Psoas muscle (tissue), 8 donors: ENCODE measurements around the gene STK36. TPM values are rescaled to one million over a fixed set of nuclear protein-coding genes. Genes with fewer than 3 reads are reported as not detected.

Source experiments
- ATAC-seq, 4 donors: fragments of 200-7000 bp; cut with Tn5 transposase; one replicate each; pipeline ENCODE4 v1.9.1; 2020; ENCODE audit warnings: moderate library complexity in 3 of 4, mild to moderate bottlenecking in 2 of 4
- DNase-seq, 2 donors: peaks; one replicate each; pipeline ENCODE4 v3.0.0-alpha.2; 2020
- H3K27ac ChIP-seq: fragments of 200-600 bp; one replicate; pipeline ENCODE4 v1.8.0; 2022
- H3K27me3 ChIP-seq, 3 donors: fragments of 200-600 bp in 1 of 3; one replicate each; pipeline versions ENCODE4 v1.6.1 to v1.8.0; 2013 to 2022; ENCODE audit warnings: low read length in 2 of 3, mild to moderate bottlenecking in 2 of 3, moderate library complexity in 1 of 3; ENCODE audit not compliant: insufficient read depth in 3 of 3
- H3K36me3 ChIP-seq, 2 donors: fragments of 200-600 bp in 1 of 2; one replicate each; pipeline versions ENCODE4 v1.6.1 to v1.8.0; 2013 to 2022; ENCODE audit warnings: low read depth in 1 of 2, mild to moderate bottlenecking in 1 of 2, moderate library complexity in 1 of 2; ENCODE audit not compliant: insufficient read depth in 1 of 2
- H3K4me1 ChIP-seq: fragments of 200-600 bp; one replicate; pipeline ENCODE4 v1.8.0; 2022
- H3K4me3 ChIP-seq: fragments of 200-600 bp; one replicate; pipeline ENCODE4 v1.8.0; 2022; ENCODE audit warnings: mild to moderate bottlenecking
- H3K9me3 ChIP-seq: fragments of 200-600 bp; one replicate; pipeline ENCODE4 v1.8.0; 2022
- CTCF ChIP-seq: fragments of 200-600 bp; IDR thresholded peaks from one replicate; pipeline ENCODE4 v1.8.0; 2022; ENCODE audit warnings: antibody characterized with exemption
- WGBS, 3 donors: extraction: QIAGEN DNeasy Blood & Tissue Kit; methylation state at CpG; one replicate each; pipeline versions ENCODE4 v1.1.6 to v1.1.7; 2013; 5-methylcytosine and 5-hydroxymethylcytosine counted together
- intact Hi-C, 2 donors: fragments of 100-400 bp; cut with DNase I; formaldehyde crosslinking; loops; one replicate each; pipeline versions ENCODE4 v1.11.0 to v1.14.2; 2022
- polyA plus RNA-seq, 3 donors: library from polyadenylated mRNA; stranded (reverse); fragments of 200-250 nt; gene quantifications; one replicate each; pipeline ENCODE4 v1.2.3, GENCODE V29; 2013
- total RNA-seq, 4 donors: library from RNA; stranded (reverse); fragmentation: NEBNext Ultra II Directional in 2 of 4; extraction: Animal tissue kit (Norgen Biotek cat#: 25700) in 2 of 4; gene quantifications; one replicate each; pipeline versions ENCODE4 v1.2.1 to v1.2.4, GENCODE V29; 2021 to 2023
- donor health status: healthy with polysubstance abuse.
- donor health status: DM: no; HTN: no; CAD: no; lungs with moderate emphysema.
- donor health status: Bipolar disorder and iron deficiency.
- donor health status: healthy.
- donor health status: DM: yes; HTN: yes; CAD: no.
- donor health status: DM: no; HTN: no; CAD: no.
- donor health status: DM: no; HTN: no; CAD: no.
- donor health status: DM: yes; HTN: yes; CAD: no.

The STK36 gene
- total and polyA plus RNA-seq, 7 donors, result 3.7 to 11.3 (median 7.3) TPM

- H3K27ac ChIP-seq, result no peak overlapping the region
- TF ChIP-seq CTCF, result no peak
- H3K27me3 ChIP-seq, result no peaks in the 10 kb centered on the region
- no peaks in the 10 kb centered on the region for H3K4me1 ChIP-seq
- DNase-seq (no peak), ATAC-seq (peak in 2 of 4 donors; percentile 22 to 24)
- intact Hi-C loops, result no loop called here
- no peaks in the 10 kb centered on the region for H3K9me3 ChIP-seq
- WGBS, 3 donors, result 79 to 94% (median 84%) methylated on average over 18 of the region's 18 CpGs
- H3K36me3 ChIP-seq, result peaks cover 13 to 97% of the 10 kb centered on the region in 2 donors
- no peak overlapping the region for H3K4me3 ChIP-seq
Measured at GRCh38 chr2:218642121-218642656, 29.7 kb upstream of the STK36 start.

- Histone ChIP-seq H3K4me3 (no peak overlapping the region), H3K9me3 (no peaks in the 10 kb centered on the region), H3K36me3 (peaks cover 13 to 97% of the 10 kb centered on the region in 2 donors), H3K4me1 (no peaks in the 10 kb centered on the region), H3K27me3 (no peaks in the 10 kb centered on the region), H3K27ac (no peak overlapping the region)
- WGBS, 3 donors, result 82 to 87% (median 83%) methylated on average over 17 of the region's 17 CpGs
- no peak for TF ChIP-seq CTCF
- intact Hi-C loops, result no loop called here
- peak in 1 of 4 donors; percentile 18 for ATAC-seq
- no peak for DNase-seq
Measured at GRCh38 chr2:218642786-218643185, 29.1 kb upstream of the STK36 start.

DNA sequence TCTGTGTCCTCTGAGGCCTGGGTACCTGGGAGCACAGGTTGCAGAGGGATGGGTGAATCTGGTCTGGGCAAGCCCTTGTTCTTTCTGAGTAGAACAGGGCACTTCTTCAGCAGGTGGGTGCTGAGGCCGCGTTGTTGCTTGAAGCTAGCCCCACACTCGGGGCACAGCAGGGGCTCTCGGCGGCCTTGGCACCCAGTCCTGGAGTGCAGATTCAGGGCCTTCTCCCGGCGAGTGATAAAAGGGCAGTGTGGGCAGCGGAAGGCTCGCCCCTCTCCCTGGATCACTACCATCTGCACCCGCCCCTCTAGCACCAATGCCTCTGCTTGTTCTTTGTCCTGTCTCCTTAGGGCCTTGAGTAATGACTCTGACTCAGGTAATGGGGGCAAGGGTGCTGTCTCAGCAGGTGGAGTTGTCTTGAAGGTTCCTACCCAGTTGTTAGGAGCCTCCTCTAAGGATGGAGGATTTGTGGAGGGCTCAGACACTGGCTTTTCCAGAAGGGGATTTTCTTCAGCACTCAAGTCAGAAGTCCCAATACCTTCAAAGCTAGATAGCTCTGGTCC is 28.1 kb upstream of the STK36 start:
- Histone ChIP-seq H3K4me3 (no peak overlapping the region), H3K27me3 (no peaks in the 10 kb centered on the region), H3K9me3 (no peaks in the 10 kb centered on the region), H3K36me3 (peaks cover 13 to 97% of the 10 kb centered on the region in 2 donors), H3K4me1 (peaks cover 4% of the 10 kb centered on the region), H3K27ac (no peak overlapping the region)
- ATAC-seq (no peak), DNase-seq (no peak)
- intact Hi-C loops, result no loop called here
- WGBS, 3 donors, result 87 to 96% (median 88%) methylated on average over 10 of the region's 10 CpGs
- no peak for TF ChIP-seq CTCF

GRCh38 chr2:218644721-218645120 is 27.2 kb upstream of the STK36 start:
- Histone ChIP-seq H3K4me1 (peaks cover 4% of the 10 kb centered on the region), H3K27ac (no peak overlapping the region), H3K4me3 (no peak overlapping the region), H3K9me3 (no peaks in the 10 kb centered on the region), H3K27me3 (no peaks in the 10 kb centered on the region), H3K36me3 (peaks cover 7 to 97% of the 10 kb centered on the region in 2 donors)
- no peak for TF ChIP-seq CTCF
- intact Hi-C loops, result no loop called here
- ATAC-seq (no peak), DNase-seq (no peak)
- WGBS, 3 donors, result 88 to 97% (median 90%) methylated on average over 11 of the region's 11 CpGs

GRCh38 chr2:218645126-218645525 is 26.8 kb upstream of the STK36 start:
- no peak overlapping the region for H3K27ac ChIP-seq
- TF ChIP-seq CTCF, result no peak
- H3K36me3 ChIP-seq, result peaks cover 7 to 97% of the 10 kb centered on the region in 2 donors
- ATAC-seq, result no peak
- H3K9me3 ChIP-seq, result no peaks in the 10 kb centered on the region
- no peaks in the 10 kb centered on the region for H3K27me3 ChIP-seq
- 77 to 83% (median 82%) methylated on average over 1 of the region's 1 CpG for WGBS, 3 donors
- H3K4me3 ChIP-seq, result no peak overlapping the region
- no peak for DNase-seq
- intact Hi-C loops, result no loop called here
- peaks cover 4% of the 10 kb centered on the region for H3K4me1 ChIP-seq
